Urinary bladder (tissue), 4 donors: ENCODE data around the gene PRSS56. TPM values are rescaled to one million over a fixed set of nuclear protein-coding genes. Genes with fewer than 3 reads are reported as not detected.

Source experiments
- DNase-seq: peaks from one replicate; pipeline ENCODE4 v3.0.0-alpha.2; 2015; ENCODE audit errors: extremely low spot score
- H3K27ac ChIP-seq: one replicate; pipeline ENCODE4 v1.5.1; 2013; ENCODE audit warnings: low read depth, mild to moderate bottlenecking, moderate library complexity
- H3K36me3 ChIP-seq: one replicate; pipeline ENCODE4 v1.6.1; 2013; ENCODE audit warnings: mild to moderate bottlenecking, moderate library complexity; ENCODE audit not compliant: insufficient read depth
- H3K4me1 ChIP-seq: one replicate; pipeline ENCODE4 v1.6.1; 2013; ENCODE audit warnings: mild to moderate bottlenecking, moderate library complexity; ENCODE audit not compliant: insufficient read depth
- H3K4me3 ChIP-seq: one replicate; pipeline ENCODE4 v1.5.1; 2013; ENCODE audit warnings: low read depth, low read length
- WGBS: extraction: QIAGEN DNeasy Blood & Tissue Kit; methylation state at CpG from one replicate; pipeline ENCODE4 v1.1.7; 2013; 5-methylcytosine and 5-hydroxymethylcytosine counted together
- polyA plus RNA-seq: library from polyadenylated mRNA; stranded (reverse); fragments of 200-250 nt; gene quantifications from one replicate; pipeline ENCODE4 v1.2.3, GENCODE V29; 2013
- total RNA-seq: library from RNA; depleted of rRNA; stranded (reverse); fragments of >200 nt; gene quantifications from one replicate; pipeline ENCODE4 v1.2.3, GENCODE V29; 2014
- donor health status: healthy with polysubstance abuse.
- donor health status: healthy.

The PRSS56 gene
- total and polyA plus RNA-seq, 2 donors, result not detected

DNA sequence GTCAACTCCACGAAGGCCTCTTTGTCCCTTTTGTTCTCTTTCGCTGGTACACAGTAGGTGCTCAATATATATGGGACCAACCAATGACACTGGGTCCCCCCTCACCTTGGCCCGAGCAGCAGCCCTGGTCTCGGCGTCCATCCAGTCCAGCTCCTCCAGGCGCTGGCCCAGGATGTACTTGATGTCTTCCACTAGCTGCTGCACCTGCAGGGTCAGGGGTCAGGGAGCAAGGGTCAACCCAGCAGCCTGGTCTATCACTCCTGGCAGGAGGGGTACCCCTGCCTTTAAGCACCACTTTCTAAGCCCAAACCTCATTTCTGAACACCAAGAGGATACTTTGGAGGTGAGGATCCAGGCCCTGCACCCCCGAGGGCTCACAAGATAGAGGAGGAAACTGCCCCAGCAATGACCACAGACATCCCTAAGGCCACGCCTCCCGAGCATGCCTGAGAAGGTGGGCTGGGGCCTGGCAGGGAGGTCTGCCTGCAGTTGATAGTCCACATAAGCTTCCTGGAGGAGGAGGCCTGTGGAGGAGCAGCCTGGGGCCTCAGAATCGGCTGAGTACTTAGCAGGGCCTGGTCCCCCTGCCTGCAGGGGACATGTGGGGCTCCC, 36.8 kb upstream of the PRSS56 start:
- Histone ChIP-seq H3K36me3 (no peaks in the 10 kb centered on the region), H3K4me3 (no peak overlapping the region), H3K4me1 (no peaks in the 10 kb centered on the region), H3K27ac (no peak overlapping the region)
- WGBS, result 87% methylated on average over 10 of the region's 10 CpGs
- DNase-seq, result no peak

DNA sequence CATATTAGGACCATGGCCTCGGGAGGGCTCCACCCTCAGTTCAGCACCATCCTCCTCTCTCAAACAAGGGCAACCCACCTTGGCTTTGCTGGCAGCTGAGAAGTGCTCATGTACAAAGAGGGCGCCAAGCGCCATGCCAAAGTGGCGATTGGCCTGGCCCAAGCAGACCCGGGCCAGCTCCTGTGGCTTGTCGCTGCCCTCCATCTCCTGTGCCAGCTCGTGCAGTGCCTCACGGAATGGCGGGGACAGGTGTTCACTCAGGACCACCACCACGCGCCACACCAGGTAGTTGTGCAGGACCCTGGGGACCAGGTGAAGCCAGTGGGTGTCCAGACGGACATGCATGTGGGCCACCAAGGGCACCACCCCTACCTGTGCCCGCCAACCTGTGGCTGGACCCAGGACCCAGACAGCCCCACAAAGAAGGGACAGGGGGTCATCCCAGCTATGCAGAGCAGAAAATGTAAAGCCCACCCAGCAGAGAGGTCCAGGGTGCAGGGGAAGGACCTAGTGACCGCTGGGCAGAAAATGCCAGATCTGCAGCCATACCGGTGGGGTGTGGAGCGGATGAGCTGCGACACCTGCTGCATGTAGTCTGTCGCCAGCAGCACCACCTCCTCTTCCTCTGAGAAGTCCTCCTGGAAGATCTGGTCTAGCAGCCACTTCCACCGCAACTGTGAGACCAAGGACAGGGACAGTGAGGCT, 36.1 kb upstream of the PRSS56 start:
- no peak for DNase-seq
- WGBS, result 90% methylated on average over 19 of the region's 19 CpGs
- Histone ChIP-seq H3K4me1 (no peaks in the 10 kb centered on the region), H3K27ac (no peak overlapping the region), H3K36me3 (no peaks in the 10 kb centered on the region), H3K4me3 (no peak overlapping the region)

DNA sequence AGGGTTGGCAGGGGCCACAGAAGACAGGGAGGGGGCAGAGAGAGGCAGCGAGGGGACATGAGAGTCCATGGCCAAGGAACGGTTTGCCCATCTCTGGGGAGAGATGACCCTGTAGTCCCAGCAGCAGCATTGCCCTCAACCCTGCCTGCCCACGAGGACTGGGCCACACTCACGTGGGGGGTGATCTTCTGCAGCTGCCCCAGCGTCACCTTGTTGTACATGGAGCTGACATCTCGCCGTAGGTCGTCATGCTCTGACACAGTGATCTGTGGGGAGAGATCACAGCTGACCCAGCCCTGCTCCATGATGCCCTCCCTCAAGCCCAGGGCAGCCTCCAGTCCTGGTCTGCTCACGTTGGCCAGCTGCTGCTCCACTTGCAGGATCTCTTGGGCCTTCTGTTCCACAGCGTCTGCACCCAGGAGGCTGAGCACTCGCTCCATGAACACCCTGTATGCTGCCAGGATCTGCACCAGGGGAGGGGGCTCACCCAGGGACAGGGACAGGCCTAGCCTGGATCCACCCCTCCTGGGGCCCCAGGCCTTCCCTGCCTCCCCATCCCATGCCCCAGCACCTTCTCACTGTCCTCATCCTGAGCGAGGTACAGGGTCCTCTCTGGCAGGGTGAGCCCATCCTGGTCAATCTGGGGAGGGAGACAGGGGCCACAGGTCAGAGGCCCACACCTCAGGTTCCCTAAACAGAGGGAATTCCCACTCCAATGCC, 35.4 kb upstream of the PRSS56 start:
- no peak for DNase-seq
- WGBS, result 75% methylated on average over 12 of the region's 12 CpGs

DNA sequence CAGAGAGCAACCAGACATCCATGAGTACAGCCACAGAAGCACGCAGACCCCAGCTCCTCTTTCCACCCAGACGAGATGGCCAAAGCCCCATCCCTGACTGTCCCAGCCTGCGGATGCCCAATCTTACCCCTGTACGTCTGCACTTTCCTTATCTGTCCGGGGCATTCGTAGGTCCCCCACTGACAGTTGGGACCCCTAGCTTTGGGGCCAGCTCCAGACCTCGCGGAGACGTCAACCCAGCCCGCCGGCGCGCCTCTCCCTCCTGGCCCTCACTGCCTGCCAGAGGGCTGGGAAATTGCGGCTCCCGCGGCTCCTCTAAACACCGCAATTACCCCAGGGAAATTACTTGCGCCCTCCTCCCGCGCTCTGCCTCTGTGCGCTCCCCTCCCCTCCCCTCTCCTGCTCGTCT, 34.8 kb upstream of the PRSS56 start:
- DNase-seq, result no peak
- WGBS, result 6% methylated on average over 22 of the region's 22 CpGs
- Histone ChIP-seq H3K36me3 (no peaks in the 10 kb centered on the region), H3K27ac (no peak overlapping the region), H3K4me1 (no peaks in the 10 kb centered on the region), H3K4me3 (no peak overlapping the region)

More for the DNA sequence above, 35.4 kb upstream of the PRSS56 start:
- H3K27ac ChIP-seq, result no peak overlapping the region
- no peak overlapping the region for H3K4me3 ChIP-seq
- no peaks in the 10 kb centered on the region for H3K4me1 ChIP-seq
- H3K36me3 ChIP-seq, result no peaks in the 10 kb centered on the region

DNA sequence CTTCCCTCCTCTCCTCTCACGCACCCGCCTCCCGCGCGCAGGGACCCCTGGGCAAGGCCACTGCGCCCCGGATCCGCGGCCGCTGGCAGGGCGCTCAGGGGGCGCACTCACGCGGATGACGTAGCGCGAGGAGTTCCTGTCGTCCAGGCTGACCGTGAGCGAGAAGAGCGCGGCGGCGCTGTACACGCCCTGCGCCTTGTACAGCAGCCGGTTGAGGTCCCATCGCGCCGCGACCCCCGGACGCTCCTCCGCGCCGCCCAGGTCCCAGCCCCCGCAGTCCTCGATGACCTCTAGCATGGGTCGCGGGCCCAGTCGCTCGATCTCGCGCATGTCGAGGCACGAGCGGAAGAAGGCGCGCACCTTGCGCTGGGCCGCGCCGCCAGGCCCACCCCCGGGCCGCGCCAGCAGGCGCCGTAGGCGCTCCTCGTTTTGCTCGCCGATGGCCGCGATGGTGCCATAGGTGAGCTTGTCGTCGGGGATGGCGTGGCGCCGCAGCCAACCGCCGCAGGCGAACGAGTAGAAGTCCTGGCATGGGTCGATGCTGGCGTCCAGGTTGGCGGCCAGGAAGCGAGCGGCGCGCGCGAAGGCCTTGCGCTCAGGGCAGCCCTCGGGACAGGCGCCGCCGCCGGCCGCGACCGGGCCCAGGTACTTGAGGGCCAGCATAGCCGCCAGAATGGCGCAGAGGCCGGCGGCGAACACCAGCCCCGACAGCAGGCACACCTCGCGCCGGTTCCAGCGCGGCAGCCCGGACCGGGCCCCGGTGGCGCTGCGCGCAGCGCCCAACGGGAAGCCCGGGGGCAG, 34.2 kb upstream of the PRSS56 start:
- H3K4me1 ChIP-seq, result no peaks in the 10 kb centered on the region
- no peak for DNase-seq
- no peaks in the 10 kb centered on the region for H3K36me3 ChIP-seq
- 2% methylated on average over 111 of the region's 111 CpGs for WGBS
- H3K27ac ChIP-seq, result no peak overlapping the region
- H3K4me3 ChIP-seq, result no peak overlapping the region

DNA sequence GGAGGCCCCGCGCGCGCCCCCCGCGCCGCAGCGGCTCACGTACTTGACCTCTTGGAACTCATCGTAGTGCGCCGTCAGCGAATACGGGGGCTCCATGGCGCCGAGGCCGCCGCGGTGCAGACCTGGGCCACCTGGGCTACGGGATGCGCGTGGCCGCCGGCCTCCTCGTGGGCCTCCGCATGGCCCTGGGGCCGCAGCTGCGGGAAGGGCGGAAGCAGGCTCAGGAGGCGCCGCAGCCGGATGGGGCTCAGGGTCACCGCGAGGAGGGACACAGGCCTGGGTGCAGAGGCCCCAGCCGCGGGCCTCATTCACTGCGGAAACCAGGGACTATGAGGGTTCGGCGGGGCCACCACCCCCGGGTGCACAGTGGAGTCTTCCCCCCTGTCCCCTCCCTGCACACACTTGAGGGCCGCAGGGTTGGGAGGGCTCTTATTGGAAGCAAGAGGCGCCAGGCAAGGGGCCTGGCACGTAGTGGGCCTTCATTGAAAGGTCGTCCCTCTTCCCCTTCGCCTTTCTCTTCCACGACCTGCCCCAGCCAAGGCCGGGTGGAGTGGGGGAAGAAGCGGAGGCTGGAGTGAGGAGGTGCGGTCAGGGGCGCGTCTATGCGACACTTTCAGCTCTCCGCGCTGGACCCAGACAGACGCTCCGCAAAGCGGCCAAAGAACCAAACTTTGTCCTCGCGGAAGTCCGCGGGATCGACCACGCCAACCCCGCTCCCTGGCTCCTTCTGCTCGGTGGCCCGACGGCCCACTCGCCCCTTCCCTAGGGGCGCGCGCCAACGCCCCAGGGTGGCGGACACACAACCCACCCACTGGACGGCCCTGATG, 33.4 kb upstream of the PRSS56 start:
- WGBS, result 3% methylated on average over 74 of the region's 74 CpGs
- no peak for DNase-seq
- no peaks in the 10 kb centered on the region for H3K36me3 ChIP-seq
- H3K27ac ChIP-seq, result no peak overlapping the region
- no peaks in the 10 kb centered on the region for H3K4me1 ChIP-seq
- no peak overlapping the region for H3K4me3 ChIP-seq

DNA sequence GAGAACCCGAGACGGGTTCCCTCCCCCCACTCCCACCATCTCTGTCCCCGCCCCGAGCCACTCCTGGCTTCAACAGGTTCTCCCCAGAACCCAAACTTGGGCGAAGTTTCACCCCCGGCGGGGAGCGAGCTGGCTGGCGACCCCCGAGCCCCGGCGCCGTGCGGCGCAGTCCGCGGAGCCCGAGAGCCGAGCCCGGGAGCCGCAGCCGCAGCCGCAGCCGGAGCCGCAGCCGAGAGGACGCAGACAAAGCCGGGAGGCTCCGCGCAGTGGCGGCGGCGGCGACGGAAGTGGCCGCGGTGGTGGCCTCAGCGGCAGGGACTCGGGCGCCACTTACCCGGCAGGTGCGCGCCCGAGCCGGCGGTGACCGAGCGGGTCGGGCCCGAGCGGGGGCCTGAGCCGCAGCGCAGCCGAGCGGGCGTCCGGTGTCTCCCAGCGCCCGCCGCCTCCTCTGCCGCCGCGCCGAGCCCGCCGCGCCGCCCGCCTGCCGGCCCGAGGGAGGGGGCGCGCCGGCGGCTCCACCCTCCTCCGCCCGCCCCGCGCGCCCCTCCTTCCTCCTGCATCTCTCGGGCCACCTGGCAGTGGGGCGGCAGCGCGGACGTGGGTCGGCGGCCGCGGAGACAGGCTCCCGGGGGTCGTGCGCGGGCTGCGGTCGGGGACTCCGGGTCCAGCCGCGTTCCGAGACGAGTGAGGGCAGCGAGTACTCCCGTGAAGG, 32.6 kb upstream of the PRSS56 start, which contains the start of gene ECEL1:
ECEL1 (minus strand) TSS at position 450 of the 712 bp plus-strand sequence. CDS start 1,181 bp downstream, outside the sequence.
- DNase-seq, result no peak
- H3K36me3 ChIP-seq, result no peaks in the 10 kb centered on the region
- no peak within 1 kb of the TSS for H3K27ac ChIP-seq
- no peaks in the 10 kb centered on the region for H3K4me1 ChIP-seq
- H3K4me3 ChIP-seq, result peak within 1 kb of the TSS; percentile 12
- 2% methylated on average over 100 of the region's 102 CpGs for WGBS

DNA sequence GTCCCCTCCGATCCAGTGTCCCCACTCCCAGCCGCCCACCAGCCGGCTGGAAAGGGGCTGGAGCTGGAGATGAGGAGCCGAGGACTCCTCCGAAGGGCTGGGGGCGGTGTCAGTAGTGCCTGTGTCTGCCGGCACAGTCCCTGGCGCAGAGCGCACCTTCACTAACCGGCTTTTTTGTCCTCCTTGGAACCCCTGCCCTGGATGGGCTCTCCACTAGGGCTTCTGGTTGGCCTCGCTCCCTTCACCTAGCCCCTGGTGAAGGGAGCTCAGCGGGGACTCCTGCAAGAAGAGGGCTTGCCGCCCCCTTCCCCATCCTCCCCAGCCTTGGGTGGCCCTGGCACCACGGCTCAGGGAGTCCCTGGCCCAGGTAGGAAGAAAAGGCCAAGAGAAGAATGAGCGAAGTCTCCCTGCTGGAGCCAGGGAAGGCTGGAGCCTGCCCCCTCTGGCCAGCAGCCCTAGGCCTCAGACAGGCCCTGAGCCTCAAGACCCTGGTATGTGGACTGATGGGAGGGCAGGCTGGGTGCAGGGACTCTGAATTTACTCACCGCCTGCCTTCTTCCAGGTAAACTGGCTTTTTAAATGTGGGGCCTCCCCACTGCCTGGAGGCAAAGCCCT, 32.0 kb upstream of the PRSS56 start:
- Histone ChIP-seq H3K4me1 (no peaks in the 10 kb centered on the region), H3K27ac (no peak overlapping the region), H3K4me3 (no peak overlapping the region), H3K36me3 (no peaks in the 10 kb centered on the region)
- no peak for DNase-seq
- WGBS, result 39% methylated on average over 16 of the region's 16 CpGs

DNA sequence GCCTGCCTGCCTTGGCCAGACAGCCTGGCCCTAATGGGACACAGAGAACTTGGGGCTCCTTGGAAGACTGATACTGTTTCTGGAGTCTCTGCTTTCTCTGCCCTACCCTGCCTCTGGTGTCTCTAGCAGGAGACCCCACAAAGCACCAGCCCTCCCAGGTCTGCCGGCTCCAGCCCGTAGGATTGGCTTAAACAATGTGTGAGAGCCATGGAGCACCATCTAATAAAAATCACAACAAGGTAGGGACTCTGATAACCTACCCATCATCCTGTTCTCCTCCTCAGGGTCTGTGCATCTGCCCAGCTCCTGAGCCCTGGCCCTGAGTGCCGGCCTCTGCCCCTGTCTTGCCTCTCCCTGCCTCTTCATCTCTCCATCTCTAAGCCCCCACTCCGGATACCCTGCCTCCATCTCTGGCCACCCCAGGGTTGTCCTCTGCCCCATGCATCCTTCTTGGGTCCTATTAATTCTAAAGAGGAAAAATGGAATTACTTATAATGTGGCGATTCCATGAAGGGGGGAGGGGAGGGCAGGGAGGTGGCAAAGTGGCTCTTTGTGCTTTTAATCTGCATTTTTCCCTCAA, 31.4 kb upstream of the PRSS56 start:
- 81% methylated on average over 5 of the region's 5 CpGs for WGBS
- Histone ChIP-seq H3K27ac (no peak overlapping the region), H3K4me3 (no peak overlapping the region), H3K36me3 (no peaks in the 10 kb centered on the region), H3K4me1 (no peaks in the 10 kb centered on the region)
- no peak for DNase-seq

DNA sequence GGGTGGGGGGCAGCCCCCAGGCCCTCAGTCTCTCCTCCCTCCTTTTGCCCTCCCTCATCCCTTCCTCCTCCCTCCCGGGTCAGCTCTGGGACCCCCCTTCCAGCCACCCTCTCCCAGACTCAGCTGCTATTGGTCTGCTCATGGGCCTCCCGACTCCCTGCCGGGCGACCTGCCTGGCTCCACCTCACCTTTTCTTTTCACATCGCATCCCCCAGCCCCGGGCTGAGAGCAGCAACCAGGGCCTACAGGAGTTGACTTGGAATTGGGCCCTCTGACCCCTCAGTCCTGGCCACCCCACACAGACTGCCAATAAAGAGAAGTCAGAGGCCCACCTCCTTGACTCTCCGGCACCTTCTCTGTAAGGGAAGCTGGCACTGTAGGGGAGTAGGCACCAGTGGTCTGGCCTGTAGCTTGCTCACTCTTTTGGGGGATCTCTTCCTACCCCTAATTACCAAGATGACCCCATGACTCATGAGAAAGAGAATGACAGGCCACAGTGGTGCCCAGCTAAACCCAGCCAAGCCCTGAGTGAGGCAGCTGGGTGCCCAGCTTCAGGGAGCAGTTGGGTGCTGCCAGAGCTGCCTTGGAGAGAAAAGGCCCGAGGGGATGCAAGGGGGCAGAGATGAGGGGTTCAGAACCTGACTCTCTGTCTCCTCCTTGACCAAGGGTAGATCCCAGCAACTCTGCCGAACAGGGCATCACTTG, 30.5 kb upstream of the PRSS56 start:
- H3K4me1 ChIP-seq, result no peaks in the 10 kb centered on the region
- H3K36me3 ChIP-seq, result no peaks in the 10 kb centered on the region
- DNase-seq, result no peak
- no peak overlapping the region for H3K4me3 ChIP-seq
- WGBS, result 70% methylated on average over 9 of the region's 9 CpGs
- H3K27ac ChIP-seq, result no peak overlapping the region
